GM13977 (cell line): ENCODE data around the gene MFAP3L.
A peak's percentile ranks its signal among the peaks of the same experiment; 100 is the strongest.

Experiments
- DNase-seq: peaks from one replicate; pipeline ENCODE4 v3.0.0; 2012; ENCODE audit warnings: low spot score
- in situ Hi-C: fragments of 300-500 bp; cut with MboI; formaldehyde crosslinking; loops from one replicate; pipeline ENCODE4 v1.12.0; 2022; ENCODE audit warnings: low sequenced_read_pairs, low pct_unique_long_range_greater_than_20kb, mixed read lengths, inconsistent platforms; ENCODE audit not compliant: unreplicated experiment
- TF ChIP-seq, protein P1 (sequence below): IDR thresholded peaks from 2 replicates; pipeline ENCODE4 v1.5.1; 2012; ENCODE audit warnings: mild to moderate bottlenecking, control low read depth; ENCODE audit not compliant: insufficient read depth; ENCODE audit errors: extremely low read depth, missing control alignments

Gene MFAP3L

DNA sequence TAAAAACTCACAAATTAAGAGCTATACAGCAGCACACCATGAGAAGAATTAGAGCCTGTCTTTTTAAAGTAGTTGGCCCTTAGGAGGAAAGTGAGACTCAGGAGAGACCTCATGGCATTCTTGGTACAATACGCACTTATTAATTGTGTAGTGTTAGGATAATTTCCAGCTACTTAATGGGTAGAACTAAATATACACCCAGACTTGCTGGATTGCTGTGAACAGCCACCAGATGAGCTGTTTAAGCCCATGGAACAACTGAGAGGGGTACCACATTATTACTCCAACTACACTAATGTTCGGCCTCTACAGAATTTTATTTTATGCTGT is 13.6 kb downstream of the MFAP3L start:
- no peak for DNase-seq
- TF ChIP-seq, protein P1, sequence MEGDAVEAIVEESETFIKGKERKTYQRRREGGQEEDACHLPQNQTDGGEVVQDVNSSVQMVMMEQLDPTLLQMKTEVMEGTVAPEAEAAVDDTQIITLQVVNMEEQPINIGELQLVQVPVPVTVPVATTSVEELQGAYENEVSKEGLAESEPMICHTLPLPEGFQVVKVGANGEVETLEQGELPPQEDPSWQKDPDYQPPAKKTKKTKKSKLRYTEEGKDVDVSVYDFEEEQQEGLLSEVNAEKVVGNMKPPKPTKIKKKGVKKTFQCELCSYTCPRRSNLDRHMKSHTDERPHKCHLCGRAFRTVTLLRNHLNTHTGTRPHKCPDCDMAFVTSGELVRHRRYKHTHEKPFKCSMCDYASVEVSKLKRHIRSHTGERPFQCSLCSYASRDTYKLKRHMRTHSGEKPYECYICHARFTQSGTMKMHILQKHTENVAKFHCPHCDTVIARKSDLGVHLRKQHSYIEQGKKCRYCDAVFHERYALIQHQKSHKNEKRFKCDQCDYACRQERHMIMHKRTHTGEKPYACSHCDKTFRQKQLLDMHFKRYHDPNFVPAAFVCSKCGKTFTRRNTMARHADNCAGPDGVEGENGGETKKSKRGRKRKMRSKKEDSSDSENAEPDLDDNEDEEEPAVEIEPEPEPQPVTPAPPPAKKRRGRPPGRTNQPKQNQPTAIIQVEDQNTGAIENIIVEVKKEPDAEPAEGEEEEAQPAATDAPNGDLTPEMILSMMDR = no peak
- in situ Hi-C loops = loop anchor here (25.0 kb wide), 1 partner anchor 400 kb away; the partner anchor contains the start of genes CLCN3 and NEK1

DNA sequence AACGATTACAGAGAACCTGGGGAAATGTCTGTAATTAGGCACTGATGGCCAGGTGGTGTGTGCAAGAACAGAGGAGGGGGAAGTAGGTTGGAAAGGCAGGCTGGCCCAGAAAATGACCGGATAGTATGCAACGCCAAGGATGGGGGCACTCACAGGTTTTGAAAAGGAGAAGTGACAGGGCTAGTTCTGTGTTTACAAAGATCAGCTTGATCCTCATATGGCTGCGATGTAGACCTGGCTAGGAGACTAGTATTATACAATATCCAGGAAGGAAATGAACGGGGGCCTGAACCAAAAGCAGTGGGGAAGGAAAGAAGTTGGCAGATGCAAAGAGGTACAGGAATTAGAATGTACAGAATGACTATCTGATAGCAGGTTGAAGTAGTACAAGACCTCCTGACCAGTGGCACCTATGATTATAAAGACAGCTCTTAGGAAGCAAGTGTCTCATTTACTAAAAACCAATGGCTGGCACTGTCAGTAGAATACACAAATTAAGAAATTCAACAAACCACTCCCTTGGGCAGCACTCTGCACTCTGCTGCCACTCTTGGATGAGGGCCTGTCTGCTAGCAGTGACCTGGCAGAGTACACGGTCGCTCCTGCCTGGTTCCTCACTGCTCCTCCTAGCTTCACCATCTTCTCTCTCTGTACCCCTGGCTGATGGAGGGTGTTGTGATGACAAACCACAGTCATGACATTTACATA is 14.1 kb downstream of the MFAP3L start:
- DNase-seq = no peak
- TF ChIP-seq, protein P1 = no peak
- in situ Hi-C loops = loop anchor here (25.0 kb wide), 1 partner anchor 400 kb away; the partner anchor contains the start of genes CLCN3 and NEK1

DNA sequence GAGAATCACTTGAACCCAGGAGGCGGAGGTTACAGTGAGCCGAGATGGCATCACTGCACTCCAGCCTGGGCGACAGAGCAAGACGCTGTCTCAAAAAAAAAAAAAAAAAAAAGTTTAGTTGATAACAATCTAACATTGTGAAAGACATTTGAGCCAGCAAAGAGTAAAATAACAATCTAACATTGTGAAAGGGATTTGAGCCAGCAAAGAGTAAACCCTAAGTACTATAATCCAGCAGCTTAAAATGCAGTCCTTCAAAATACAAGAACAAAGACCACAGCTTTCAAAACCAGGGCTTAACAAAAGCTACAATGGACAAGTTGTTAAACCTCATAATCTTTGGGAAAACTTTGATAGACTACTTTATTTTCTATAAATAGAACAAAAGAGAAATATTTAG is 16.9 kb downstream of the MFAP3L start:
- TF ChIP-seq, protein P1 = no peak
- in situ Hi-C loops = loop anchor here (25.0 kb wide), 1 partner anchor 397 kb away; the partner anchor contains the start of genes CLCN3 and NEK1
- DNase-seq = no peak

DNA sequence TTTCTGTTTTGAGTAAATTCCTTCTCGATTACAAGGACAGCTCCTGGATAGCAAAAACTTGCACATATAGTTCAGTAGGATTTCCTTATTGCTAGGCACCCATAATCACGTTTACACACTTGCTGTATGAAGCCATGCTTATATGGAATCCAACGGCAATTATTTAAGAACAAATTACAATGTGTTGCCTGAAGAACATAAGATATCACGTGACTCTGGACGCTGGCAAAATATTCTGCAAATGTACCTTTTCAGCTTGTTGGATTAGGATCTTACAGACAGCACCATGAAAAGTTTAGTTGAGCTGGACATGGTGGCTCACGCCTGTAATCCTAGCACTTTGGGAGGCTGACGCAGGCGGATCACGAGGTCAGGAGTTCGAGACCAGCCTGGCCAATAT is 17.4 kb downstream of the MFAP3L start:
- DNase-seq = no peak
- TF ChIP-seq, protein P1 = no peak
- in situ Hi-C loops = loop anchor here (25.0 kb wide), 1 partner anchor 396 kb away; the partner anchor contains the start of genes CLCN3 and NEK1

- TF ChIP-seq, protein P1 = peak; percentile 14
- in situ Hi-C loops = loop anchor here (25.0 kb wide), 1 partner anchor 396 kb away; the partner anchor contains the start of genes CLCN3 and NEK1
- DNase-seq = no peak
Measured at GRCh38 chr4:170008371-170008770, 17.8 kb downstream of the MFAP3L start.

DNA sequence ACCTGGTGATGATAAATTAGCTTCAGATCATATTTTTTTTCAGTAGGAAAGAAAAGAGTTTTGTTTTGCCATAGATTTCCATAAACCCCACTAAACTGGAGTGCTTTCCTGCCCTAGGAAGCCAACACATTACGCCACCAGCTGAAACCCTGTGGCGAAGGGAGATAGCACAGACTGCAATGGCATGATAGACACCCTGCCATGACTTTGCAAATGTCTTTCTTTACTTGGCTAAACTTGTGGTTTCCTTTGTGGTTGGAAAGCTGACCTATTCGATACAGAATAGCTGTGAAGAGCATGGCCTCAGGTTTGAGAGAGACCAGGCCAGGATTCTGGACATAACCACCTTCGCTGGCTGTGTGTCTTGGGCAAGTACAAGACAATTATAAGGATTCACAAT is 19.1 kb downstream of the MFAP3L start:
- in situ Hi-C loops = loop anchor here (25.0 kb wide), 1 partner anchor 395 kb away; the partner anchor contains the start of genes CLCN3 and NEK1
- TF ChIP-seq, protein P1 = no peak
- no peak for DNase-seq
